22Rv1 (cell line): ENCODE measurements around the gene RHOH.
"Not testable (repeated sequence)": the region's sequence is repeated elsewhere in the genome, so short reads cannot be mapped to it uniquely, and the experiment has no call there.

Experiments
- ZFX ChIP-seq: fragments of 450-650 bp; IDR thresholded peaks from 2 replicates; pipeline ENCODE4 v1.6.1; 2017; ENCODE audit warnings: antibody characterized with exemption, borderline replicate concordance
- TF ChIP-seq, protein P1 (sequence below): fragments of 450-650 bp; IDR thresholded peaks from 2 replicates; pipeline ENCODE4 v1.5.1; 2017; ENCODE audit warnings: mild to moderate bottlenecking

GRCh38 chr4:40282857-40283256, 86.0 kb downstream of the RHOH start:
- TF ChIP-seq, protein P1, sequence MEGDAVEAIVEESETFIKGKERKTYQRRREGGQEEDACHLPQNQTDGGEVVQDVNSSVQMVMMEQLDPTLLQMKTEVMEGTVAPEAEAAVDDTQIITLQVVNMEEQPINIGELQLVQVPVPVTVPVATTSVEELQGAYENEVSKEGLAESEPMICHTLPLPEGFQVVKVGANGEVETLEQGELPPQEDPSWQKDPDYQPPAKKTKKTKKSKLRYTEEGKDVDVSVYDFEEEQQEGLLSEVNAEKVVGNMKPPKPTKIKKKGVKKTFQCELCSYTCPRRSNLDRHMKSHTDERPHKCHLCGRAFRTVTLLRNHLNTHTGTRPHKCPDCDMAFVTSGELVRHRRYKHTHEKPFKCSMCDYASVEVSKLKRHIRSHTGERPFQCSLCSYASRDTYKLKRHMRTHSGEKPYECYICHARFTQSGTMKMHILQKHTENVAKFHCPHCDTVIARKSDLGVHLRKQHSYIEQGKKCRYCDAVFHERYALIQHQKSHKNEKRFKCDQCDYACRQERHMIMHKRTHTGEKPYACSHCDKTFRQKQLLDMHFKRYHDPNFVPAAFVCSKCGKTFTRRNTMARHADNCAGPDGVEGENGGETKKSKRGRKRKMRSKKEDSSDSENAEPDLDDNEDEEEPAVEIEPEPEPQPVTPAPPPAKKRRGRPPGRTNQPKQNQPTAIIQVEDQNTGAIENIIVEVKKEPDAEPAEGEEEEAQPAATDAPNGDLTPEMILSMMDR = not testable (repeated sequence)
- TF ChIP-seq ZFX = not testable (repeated sequence)
